Measurements from ENCODE around the gene RGS19.

Gene RGS19

GRCh38 chr20:64108731-64109681, 29.7 kb upstream of the RGS19 start:
- no peak for DNase-seq (ENCODE audit: low spot score)

GRCh38 chr20:64107736-64108457, 28.6 kb upstream of the RGS19 start:
- DNase-seq (ENCODE audit: low spot score), result no peak

GRCh38 chr20:64106981-64107735, 27.8 kb upstream of the RGS19 start, which contains the start of gene NPBWR2:
TSS of gene NPBWR2 (minus strand) at chr20:64107565. CDS start at chr20:64106831, 734 bp downstream.
- DNase-seq (ENCODE audit: low spot score), result no peak

- no peak for DNase-seq (ENCODE audit: low spot score)
Measured at GRCh38 chr20:64106435-64106961, 27.2 kb upstream of the RGS19 start.

GRCh38 chr20:64105846-64106434, 26.6 kb upstream of the RGS19 start:
- no peak for DNase-seq (ENCODE audit: low spot score)

GRCh38 chr20:64104667-64105451, 25.5 kb upstream of the RGS19 start:
- no peak for DNase-seq (ENCODE audit: low spot score)

GRCh38 chr20:64103871-64104666, 24.8 kb upstream of the RGS19 start:
- no peak for DNase-seq (ENCODE audit: low spot score)

GRCh38 chr20:64102647-64103354, 23.5 kb upstream of the RGS19 start:
- DNase-seq (ENCODE audit: low spot score), result no peak

- no peak for DNase-seq (ENCODE audit: low spot score)
Measured at GRCh38 chr20:64101731-64102621, 22.7 kb upstream of the RGS19 start.

- DNase-seq (ENCODE audit: low spot score), result no peak
Measured at GRCh38 chr20:64100946-64101688, 21.8 kb upstream of the RGS19 start.

GRCh38 chr20:64100566-64100888, 21.2 kb upstream of the RGS19 start:
- no peak for DNase-seq (ENCODE audit: low spot score)

- DNase-seq (ENCODE audit: low spot score), result no peak
Measured at GRCh38 chr20:64099880-64100565, 20.7 kb upstream of the RGS19 start.

- no peak for DNase-seq (ENCODE audit: low spot score)
Measured at GRCh38 chr20:64099086-64099786, 19.9 kb upstream of the RGS19 start.

- no peak for DNase-seq (ENCODE audit: low spot score)
Measured at GRCh38 chr20:64098471-64099013, 19.2 kb upstream of the RGS19 start.

- DNase-seq (ENCODE audit: low spot score), result no peak
Measured at GRCh38 chr20:64096535-64096934, 17.2 kb upstream of the RGS19 start.

- no peak for DNase-seq (ENCODE audit: low spot score)
Measured at GRCh38 chr20:64095927-64096326, 16.6 kb upstream of the RGS19 start.
